Hepatocyte (in vitro differentiated cells): ENCODE data around the gene PECR.

Source experiments
- CTCF ChIP-seq: fragments of 200-600 bp; sonication (generic); IDR thresholded peaks from 2 replicates; pipeline ENCODE4 v1.5.1; 2016; ENCODE audit warnings: antibody characterized with exemption, mild to moderate bottlenecking; ENCODE audit not compliant: poor library complexity
- EZH2 ChIP-seq: fragments of 200-600 bp; sonication (generic); IDR thresholded peaks from 2 replicates; pipeline ENCODE4 v1.6.1; 2016; ENCODE audit warnings: antibody characterized with exemption, mild to moderate bottlenecking, borderline replicate concordance
- EZH2phosphoT487 ChIP-seq: fragments of 200-600 bp; sonication (generic); IDR thresholded peaks from one replicate; pipeline ENCODE4 v1.6.1; 2018; ENCODE audit warnings: antibody characterized with exemption, mild to moderate bottlenecking, low read depth, moderate library complexity; ENCODE audit not compliant: unreplicated experiment, severe bottlenecking

GRCh38 chr2:216017365-216017764 lies 64.2 kb downstream of the PECR start:
- TF ChIP-seq CTCF (no peak), EZH2 (no peak), EZH2phosphoT487 (no peak)
